GM19043 (cell line): ENCODE data around the gene SDHB.

Source experiments
- ATAC-seq: cut with Tn5 transposase; IDR thresholded peaks from one replicate; pipeline ENCODE4 v1.9.1; 2021; ENCODE audit warnings: low read depth; ENCODE audit not compliant: unreplicated experiment

Gene SDHB

DNA sequence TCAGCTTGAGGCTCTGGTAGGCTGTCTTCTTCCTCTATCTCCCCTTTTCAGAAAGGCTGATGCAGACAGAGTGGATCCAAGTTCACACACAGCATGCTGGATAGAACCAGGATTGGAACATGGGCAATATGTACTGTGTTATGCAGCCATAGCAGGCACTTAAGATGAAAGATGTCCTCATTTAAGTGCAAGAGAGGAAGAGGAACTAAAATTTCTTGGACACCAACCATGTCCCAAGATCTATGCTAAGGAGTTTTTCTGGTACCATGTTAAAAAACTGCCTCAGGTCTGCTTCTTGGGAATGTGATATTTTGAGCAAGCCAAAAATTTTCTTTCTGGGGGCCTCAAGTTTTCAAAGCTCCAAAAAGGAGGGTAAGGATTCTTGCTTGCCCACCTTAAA is 1.2 kb downstream of the SDHB start:
- ATAC-seq, result no peak

- ATAC-seq, result no peak
Measured at GRCh38 chr1:17052038-17052437, 1.8 kb downstream of the SDHB start.

DNA sequence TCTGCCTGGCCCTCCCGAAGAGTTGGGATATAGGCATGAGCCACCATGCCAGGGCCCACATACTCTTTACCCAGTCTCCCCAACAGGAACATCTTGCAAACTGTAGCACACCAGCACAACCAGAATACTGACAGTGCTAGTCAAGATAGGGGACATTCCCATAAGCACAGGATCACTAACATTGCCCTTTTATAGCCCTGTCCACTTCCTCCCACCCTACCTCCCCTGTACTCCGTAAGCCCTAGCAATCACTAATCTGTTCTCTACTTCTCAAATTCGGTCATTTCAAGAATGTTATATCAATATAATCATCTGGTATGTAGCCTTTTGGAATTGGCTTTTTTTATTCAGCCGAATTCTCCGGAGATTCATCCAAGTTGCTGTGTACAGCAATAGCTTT is 5.9 kb downstream of the SDHB start:
- ATAC-seq, result no peak

- no peak for ATAC-seq
Measured at GRCh38 chr1:17046334-17046657, 7.5 kb downstream of the SDHB start.

DNA sequence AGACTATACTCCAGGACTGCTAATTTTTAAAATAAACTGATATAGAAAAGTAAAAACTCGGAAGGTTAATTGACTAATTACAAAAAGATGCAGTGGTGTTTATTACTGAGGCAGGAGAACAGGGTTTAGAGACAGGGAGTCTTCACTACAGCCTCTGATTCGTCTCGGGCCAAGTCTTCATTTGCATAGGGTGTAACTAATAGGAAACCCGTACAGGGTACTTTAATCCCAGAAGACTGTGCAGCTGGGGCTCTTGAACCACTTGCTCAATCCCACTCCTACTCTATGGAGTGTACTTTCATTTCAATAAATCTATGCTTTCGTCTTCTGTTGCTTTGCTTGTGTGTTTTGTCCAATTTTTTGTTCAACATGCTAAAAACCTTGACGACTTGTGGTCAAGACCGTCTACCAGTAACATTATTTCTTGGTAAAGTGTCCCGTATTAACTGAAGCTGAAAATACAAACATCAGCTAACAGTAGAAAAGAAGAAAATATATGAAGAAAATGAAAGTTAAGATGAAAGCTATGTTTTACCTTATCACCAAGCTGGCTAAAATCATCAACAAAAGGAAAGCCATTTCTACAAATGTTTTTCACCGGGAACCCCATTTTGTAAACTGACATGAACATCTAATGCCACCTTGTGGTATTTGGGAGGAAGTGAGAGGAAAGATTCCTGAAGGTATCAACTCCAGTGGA is 8.0 kb downstream of the SDHB start:
- ATAC-seq, result no peak

GRCh38 chr1:17045150-17045549 is 8.7 kb downstream of the SDHB start:
- ATAC-seq, result no peak

GRCh38 chr1:17043676-17044075 is 10.2 kb downstream of the SDHB start:
- ATAC-seq, result no peak

- no peak for ATAC-seq
Measured at GRCh38 chr1:17040135-17040534, 13.7 kb downstream of the SDHB start.

DNA sequence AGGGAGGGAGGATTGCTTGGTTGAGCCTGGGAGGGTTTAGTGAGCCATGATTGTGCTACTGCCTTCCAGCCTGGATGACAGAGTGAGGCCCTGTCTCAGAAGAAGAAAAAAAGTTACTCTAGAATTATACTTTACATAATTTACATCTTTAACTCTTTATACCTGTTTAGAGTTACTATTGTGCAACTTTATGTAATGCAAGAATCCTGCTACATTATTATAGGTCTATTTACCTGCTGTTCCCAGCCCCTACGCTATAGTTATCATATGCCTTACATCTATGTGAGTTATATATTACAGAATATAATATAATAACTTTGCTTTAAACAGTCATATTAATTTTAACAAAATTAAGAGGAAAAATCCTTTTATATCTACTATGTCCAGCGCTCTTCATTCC is 14.3 kb downstream of the SDHB start:
- no peak for ATAC-seq

DNA sequence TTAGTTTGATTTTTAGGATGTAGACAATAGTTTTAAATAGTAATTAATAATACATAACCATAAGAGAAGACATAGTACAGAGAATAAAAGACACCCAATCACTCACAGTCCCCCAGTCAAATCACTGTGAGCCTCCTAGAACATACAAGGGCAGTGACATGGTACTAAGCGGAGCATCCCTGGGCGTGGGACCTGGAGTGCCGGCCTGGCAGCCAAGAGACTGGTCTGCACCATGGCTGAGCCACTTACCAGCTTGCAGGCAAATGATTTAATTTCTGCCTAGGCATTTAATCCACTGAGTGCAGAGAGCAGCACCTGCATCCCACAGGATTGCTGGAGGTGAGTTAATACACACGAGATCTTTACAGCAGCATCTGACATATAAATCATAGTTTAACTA is 20.4 kb downstream of the SDHB start:
- ATAC-seq, result no peak

DNA sequence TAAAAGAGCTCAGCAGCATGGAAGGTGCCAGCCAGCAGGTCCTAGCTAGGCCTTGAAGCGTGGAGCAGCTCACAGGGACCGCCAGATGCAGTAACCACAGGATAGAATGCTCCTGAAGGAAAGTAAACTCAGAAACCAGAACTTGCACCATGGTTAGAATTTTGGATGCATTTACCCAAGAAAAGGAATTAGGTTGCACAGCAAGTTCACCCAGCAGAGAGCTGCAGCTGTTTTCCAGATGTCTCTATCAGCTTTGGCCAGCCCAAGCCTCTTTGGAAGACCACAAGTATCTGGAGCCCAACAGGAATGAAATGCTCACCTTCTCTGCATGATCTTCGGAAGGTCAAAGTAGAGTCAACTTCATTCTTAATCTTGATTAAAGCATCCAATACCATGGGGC is 21.1 kb downstream of the SDHB start:
- no peak for ATAC-seq

GRCh38 chr1:17031436-17031835 is 22.4 kb downstream of the SDHB start:
- ATAC-seq, result no peak

- ATAC-seq, result no peak
Measured at GRCh38 chr1:17030206-17030605, 23.6 kb downstream of the SDHB start.

- ATAC-seq, result no peak
Measured at GRCh38 chr1:17028662-17029188, 25.1 kb downstream of the SDHB start.

GRCh38 chr1:17027900-17028299 is 25.9 kb downstream of the SDHB start:
- ATAC-seq, result no peak

- ATAC-seq, result no peak
Measured at GRCh38 chr1:17027403-17027802, 26.4 kb downstream of the SDHB start.

GRCh38 chr1:17024721-17025120 is 29.1 kb downstream of the SDHB start:
- no peak for ATAC-seq

DNA sequence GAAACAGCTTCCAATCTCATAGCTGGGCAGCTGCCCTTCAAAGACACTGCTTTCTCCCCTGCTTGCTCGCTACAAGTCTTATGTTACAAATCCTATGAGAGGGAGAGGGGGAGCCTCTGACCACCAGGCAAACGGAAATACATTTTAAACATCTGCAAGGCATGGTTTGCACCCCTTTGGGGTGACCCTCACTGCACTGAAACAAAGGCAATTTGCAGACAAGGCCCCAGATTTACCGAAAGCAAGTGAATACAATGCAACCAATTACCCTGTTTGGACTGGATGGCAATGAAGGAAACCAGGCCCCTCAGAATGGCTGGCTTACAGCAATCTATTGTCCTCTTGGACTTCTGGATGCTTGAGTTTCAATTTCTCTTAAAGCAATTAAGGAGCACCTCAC is 30.3 kb downstream of the SDHB start:
- ATAC-seq, result no peak

- ATAC-seq, result no peak
Measured at GRCh38 chr1:17023102-17023501, 30.7 kb downstream of the SDHB start.

DNA sequence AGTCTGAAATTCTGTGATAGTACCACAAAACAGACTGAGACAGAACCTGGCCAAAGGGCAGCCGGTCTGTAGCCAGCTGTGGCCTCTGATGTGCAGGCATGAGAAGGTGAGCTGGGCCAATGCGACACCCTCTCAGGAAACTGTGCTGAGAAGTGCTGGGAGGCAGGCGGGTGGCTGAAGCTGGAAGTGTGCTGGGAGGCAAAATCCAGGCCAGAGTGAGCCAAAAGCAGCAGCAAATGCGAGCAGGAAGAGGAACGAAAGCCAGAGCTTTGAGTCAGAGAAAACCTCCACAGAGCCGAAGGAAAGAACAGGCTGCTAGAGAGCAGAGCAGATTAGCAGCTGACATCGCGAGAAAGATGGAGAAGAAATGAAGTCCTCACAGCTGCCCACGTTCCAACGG is 31.9 kb downstream of the SDHB start:
- no peak for ATAC-seq

GRCh38 chr1:17020502-17020901 is 33.3 kb downstream of the SDHB start:
- no peak for ATAC-seq

GRCh38 chr1:17018849-17019248 is 35.0 kb downstream of the SDHB start:
- ATAC-seq, result no peak

DNA sequence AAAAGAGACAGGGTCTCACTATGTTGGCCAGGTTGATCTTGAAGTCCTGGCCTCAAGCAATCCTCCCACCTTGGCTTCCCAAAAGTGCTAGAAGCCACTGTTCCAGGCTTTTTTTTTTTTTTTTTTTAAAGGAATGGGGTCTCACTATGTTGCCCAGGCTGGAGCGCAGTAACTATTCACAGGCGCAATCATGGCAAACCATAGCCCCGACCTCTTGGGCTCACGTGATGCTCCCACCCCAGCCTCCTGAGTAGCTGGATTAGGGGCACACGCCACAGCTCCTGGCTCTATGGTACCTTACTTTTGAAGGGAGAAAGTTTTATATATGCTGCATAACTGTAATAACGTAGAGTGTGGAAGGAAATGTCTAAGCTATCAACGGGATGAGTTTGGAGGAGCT is 36.4 kb downstream of the SDHB start:
- no peak for ATAC-seq
